Trophoblast cell (in vitro differentiated cells and primary cell): ENCODE measurements around the gene FOSL2.

ENCODE experiments used
- DNase-seq, 2 donors: peaks; one replicate each; pipeline ENCODE4 v3.0.0-alpha.2; 2016
- H2AFZ ChIP-seq: 2 replicates; pipeline ENCODE4 v1.6.1; 2013; ENCODE audit warnings: low read length, moderate library complexity, mild to moderate bottlenecking; ENCODE audit not compliant: insufficient read depth, poor library complexity
- H2AK5ac ChIP-seq: 2 replicates; pipeline ENCODE4 v1.6.1; 2013; ENCODE audit warnings: mild to moderate bottlenecking, low read length
- H2BK120ac ChIP-seq: 2 replicates; pipeline ENCODE4 v1.6.1; 2013; ENCODE audit warnings: low read length, mild to moderate bottlenecking, moderate library complexity; ENCODE audit not compliant: insufficient read depth, poor library complexity
- H2BK12ac ChIP-seq: 2 replicates; pipeline ENCODE4 v1.6.1; 2013; ENCODE audit warnings: mild to moderate bottlenecking, low read length, moderate library complexity
- H2BK5ac ChIP-seq: 2 replicates; pipeline ENCODE4 v1.6.1; 2013; ENCODE audit warnings: low read length, low read depth, moderate library complexity, mild to moderate bottlenecking; ENCODE audit not compliant: poor library complexity
- H3K14ac ChIP-seq: 2 replicates; pipeline ENCODE4 v1.6.1; 2013; ENCODE audit warnings: mild to moderate bottlenecking, low read length
- H3K18ac ChIP-seq: 2 replicates; pipeline ENCODE4 v1.6.1; 2013; ENCODE audit warnings: mild to moderate bottlenecking, low read length
- H3K23ac ChIP-seq: 2 replicates; pipeline ENCODE4 v1.6.1; 2013; ENCODE audit warnings: low read length
- H3K27ac ChIP-seq: 2 replicates; pipeline ENCODE4 v1.5.1; 2013; ENCODE audit warnings: low read depth, mild to moderate bottlenecking, inconsistent platforms, low read length, moderate library complexity
- H3K27me3 ChIP-seq: 2 replicates; pipeline ENCODE4 v1.6.1; 2013; ENCODE audit warnings: inconsistent platforms, mild to moderate bottlenecking, low read length, moderate library complexity; ENCODE audit not compliant: insufficient read depth
- H3K36me3 ChIP-seq, 2 experiments: 1 replicate in 1 of 2; 2 replicates in 1 of 2; pipeline ENCODE4 v1.6.1; 2013; ENCODE audit warnings: low read length in 2 of 2, mild to moderate bottlenecking in 2 of 2, moderate library complexity in 1 of 2; ENCODE audit not compliant: insufficient read depth in 2 of 2, control insufficient read depth in 1 of 2
- H3K4ac ChIP-seq: 2 replicates; pipeline ENCODE4 v1.6.1; 2013; ENCODE audit warnings: low read depth, mild to moderate bottlenecking, low read length, moderate library complexity
- H3K4me1 ChIP-seq, 2 experiments: 1 replicate in 1 of 2; 2 replicates in 1 of 2; pipeline ENCODE4 v1.6.1; 2013; ENCODE audit warnings: low read length in 2 of 2, mild to moderate bottlenecking in 2 of 2, moderate library complexity in 1 of 2; ENCODE audit not compliant: insufficient read depth in 2 of 2, control insufficient read depth in 1 of 2
- H3K4me2 ChIP-seq: 2 replicates; pipeline ENCODE4 v1.6.1; 2013; ENCODE audit warnings: inconsistent platforms, mild to moderate bottlenecking, low read length, moderate library complexity
- H3K4me3 ChIP-seq: 2 replicates; pipeline ENCODE4 v1.5.1; 2013; ENCODE audit warnings: mild to moderate bottlenecking, low read depth, low read length, inconsistent platforms
- H3K79me1 ChIP-seq: one replicate; pipeline ENCODE4 v1.6.1; 2013; ENCODE audit warnings: low read length
- H3K79me2 ChIP-seq: 2 replicates; pipeline ENCODE4 v1.6.1; 2013; ENCODE audit warnings: low read length, mild to moderate bottlenecking; ENCODE audit not compliant: control insufficient read depth, insufficient read depth, poor library complexity
- H3K9ac ChIP-seq: 2 replicates; pipeline ENCODE4 v1.6.1; 2013; ENCODE audit warnings: mild to moderate bottlenecking, low read length
- H3K9me3 ChIP-seq: 2 replicates; pipeline ENCODE4 v1.6.1; 2013; ENCODE audit warnings: low read depth, mild to moderate bottlenecking, control low read depth, inconsistent platforms, low read length; ENCODE audit not compliant: insufficient read depth
- H4K12ac ChIP-seq: 2 replicates; pipeline ENCODE4 v1.6.1; 2013; ENCODE audit warnings: low read depth, mild to moderate bottlenecking, low read length, moderate library complexity
- H4K8ac ChIP-seq: 2 replicates; pipeline ENCODE4 v1.6.1; 2013; ENCODE audit warnings: low read depth, mild to moderate bottlenecking, low read length, moderate library complexity
- H4K91ac ChIP-seq: one replicate; pipeline ENCODE4 v1.6.1; 2013; ENCODE audit warnings: low read depth, mild to moderate bottlenecking, low read length, moderate library complexity
- WGBS: extraction: QIAGEN DNeasy Blood & Tissue Kit; methylation state at CpG from one replicate; pipeline ENCODE4 v1.1.7; 2013; ENCODE audit warnings: missing lambda C conversion rate; ENCODE audit not compliant: insufficient read length, insufficient coverage; ENCODE audit errors: extremely low coverage; 5-methylcytosine and 5-hydroxymethylcytosine counted together

Gene FOSL2

DNA sequence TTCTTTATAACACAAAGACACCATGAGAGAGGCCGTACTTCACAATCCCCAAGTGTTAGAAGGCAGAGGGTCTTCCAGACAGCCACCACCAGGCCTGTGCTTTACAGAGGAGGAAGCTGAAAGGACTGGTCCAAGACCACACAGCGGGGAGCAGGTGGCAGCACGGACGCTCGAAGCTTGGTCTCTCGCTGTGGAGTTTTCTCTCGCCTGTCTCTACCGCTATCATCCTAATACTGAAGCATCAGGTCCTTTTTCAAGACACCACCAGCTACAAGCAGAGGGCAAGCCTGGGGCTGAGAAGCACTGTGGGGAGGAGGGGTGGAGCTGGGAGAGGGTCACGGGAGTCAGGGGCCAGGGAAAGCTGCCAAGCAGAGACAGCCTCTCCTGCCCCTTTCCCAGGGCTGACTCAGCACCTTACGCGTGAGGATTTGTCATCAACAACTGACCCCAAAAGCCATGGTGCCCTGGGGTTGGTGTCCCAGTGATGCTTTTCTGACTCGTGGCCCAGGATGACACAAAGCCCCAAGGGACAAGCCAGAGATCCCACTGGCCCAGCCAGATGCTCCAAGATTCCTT is 31.9 kb upstream of the FOSL2 start:
- H3K4me3 ChIP-seq, result no peak overlapping the region
- peak overlapping the region; percentile 47 for H2BK12ac ChIP-seq
- peak overlapping the region; percentile 18 for H2BK120ac ChIP-seq
- H3K79me2 ChIP-seq, result peaks cover 4% of the 10 kb centered on the region
- no CpG with 5 or more reads among the region's 12 CpGs for WGBS
- no peak overlapping the region for H3K27ac ChIP-seq
- peak overlapping the region; percentile 10 for H3K4ac ChIP-seq
- H4K8ac ChIP-seq, result peak overlapping the region; percentile 5
- no peaks in the 10 kb centered on the region for H3K27me3 ChIP-seq
- no peak overlapping the region for H3K4me2 ChIP-seq
- H3K36me3 ChIP-seq, result no peaks in the 10 kb centered on the region
- H3K79me1 ChIP-seq, result peaks cover 17% of the 10 kb centered on the region
- H3K9ac ChIP-seq, result no peak overlapping the region
- peaks cover 24 to 41% of the 10 kb centered on the region in 2 experiments for H3K4me1 ChIP-seq
- no peak overlapping the region for H2BK5ac ChIP-seq
- no peak overlapping the region for H4K12ac ChIP-seq
- H3K14ac ChIP-seq, result peak overlapping the region; percentile 14
- H2AFZ ChIP-seq, result no peak overlapping the region
- no peaks in the 10 kb centered on the region for H3K9me3 ChIP-seq
- H3K18ac ChIP-seq, result no peak overlapping the region
- peak; percentile 53 to 63 for DNase-seq
- H4K91ac ChIP-seq, result peak overlapping the region; percentile 47
- H2AK5ac ChIP-seq, result no peak overlapping the region
- H3K23ac ChIP-seq, result no peak overlapping the region

DNA sequence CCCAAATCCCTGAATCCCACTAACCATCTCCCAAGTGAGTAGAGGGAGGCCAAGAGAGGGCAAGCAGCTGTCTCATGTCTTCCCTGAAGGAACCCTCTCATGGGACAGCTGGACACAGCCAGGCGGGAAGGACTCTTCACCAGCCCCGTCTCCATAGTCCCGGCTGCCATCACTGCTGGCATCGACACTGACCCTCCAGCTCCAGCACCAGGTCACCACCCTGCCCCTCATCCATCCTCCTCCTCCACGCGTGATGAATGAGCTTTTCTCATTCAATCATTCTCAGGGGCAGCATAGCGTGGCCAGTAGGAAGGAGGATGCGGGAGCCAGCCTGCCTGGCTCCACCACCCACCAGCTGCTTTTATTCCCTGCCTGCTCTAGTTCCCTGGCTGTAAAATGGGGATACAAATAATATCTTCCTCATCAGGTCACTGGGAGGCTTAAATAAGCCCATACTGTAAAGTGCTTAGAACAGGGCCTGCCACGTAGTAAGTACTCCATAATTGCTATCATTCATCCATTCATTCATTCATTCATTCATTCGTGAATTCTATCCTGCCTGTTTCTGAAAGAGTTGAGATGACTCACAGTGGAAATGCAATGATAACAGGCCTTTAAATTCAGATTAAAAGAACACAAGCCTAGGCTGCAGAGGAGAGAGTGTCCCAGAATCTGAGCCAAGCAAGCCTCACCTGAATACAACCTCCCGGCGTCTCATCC is 30.5 kb upstream of the FOSL2 start:
- H3K4me3 ChIP-seq, result no peak overlapping the region
- DNase-seq, result no peak
- H2BK5ac ChIP-seq, result no peak overlapping the region
- no peak overlapping the region for H3K4me2 ChIP-seq
- no CpG with 5 or more reads among the region's 12 CpGs for WGBS
- no peak overlapping the region for H4K12ac ChIP-seq
- peak overlapping the region; percentile 36 for H2AK5ac ChIP-seq
- no peak overlapping the region for H3K4ac ChIP-seq
- H3K79me2 ChIP-seq, result peaks cover 2% of the 10 kb centered on the region
- no peaks in the 10 kb centered on the region for H3K27me3 ChIP-seq
- H2AFZ ChIP-seq, result no peak overlapping the region
- H3K4me1 ChIP-seq, result peaks cover 32 to 48% of the 10 kb centered on the region in 2 experiments
- H3K27ac ChIP-seq, result peak overlapping the region; percentile 22
- H3K79me1 ChIP-seq, result peaks cover 17% of the 10 kb centered on the region
- H3K36me3 ChIP-seq, result no peaks in the 10 kb centered on the region
- H3K9me3 ChIP-seq, result no peaks in the 10 kb centered on the region
- H2BK120ac ChIP-seq, result peak overlapping the region; percentile 3
- H3K9ac ChIP-seq, result no peak overlapping the region
- no peak overlapping the region for H4K8ac ChIP-seq
- peak overlapping the region; percentile 33 for H4K91ac ChIP-seq
- peak overlapping the region; percentile 2 for H3K18ac ChIP-seq
- no peak overlapping the region for H3K23ac ChIP-seq
- H3K14ac ChIP-seq, result peak overlapping the region; percentile 0
- peak overlapping the region; percentile 37 for H2BK12ac ChIP-seq

DNA sequence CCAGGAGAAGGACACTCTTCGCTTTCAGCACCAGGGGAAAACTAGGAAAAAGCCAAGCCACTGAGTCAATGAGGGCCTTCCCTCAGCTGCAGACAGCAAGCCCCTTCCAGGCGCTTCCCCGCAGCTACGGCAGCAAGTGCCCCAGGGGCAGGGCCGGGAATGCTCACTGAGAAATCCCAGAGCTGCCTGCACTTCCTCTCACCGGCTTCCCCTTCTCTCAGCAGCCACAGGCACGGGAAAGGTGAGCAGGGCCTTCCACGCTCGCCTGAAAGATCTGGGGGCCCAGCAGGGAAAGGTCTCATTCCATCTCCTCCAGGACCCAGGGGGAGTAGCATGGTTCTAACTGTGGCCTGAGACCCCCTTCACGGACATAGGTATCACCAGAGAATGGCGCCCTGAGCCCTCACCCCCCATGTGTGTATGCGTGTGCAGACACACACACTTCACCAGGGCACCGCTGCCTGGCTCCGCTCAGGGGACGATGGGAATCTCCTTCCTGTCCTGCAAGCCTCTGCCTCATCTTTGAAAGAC is 29.6 kb upstream of the FOSL2 start:
- DNase-seq, result peak; percentile 81 to 88
- Histone ChIP-seq H3K36me3 (no peaks in the 10 kb centered on the region), H2BK5ac (peak overlapping the region; percentile 31), H3K4me2 (no peak overlapping the region), H3K79me1 (peaks cover 17% of the 10 kb centered on the region), H2BK12ac (peak overlapping the region; percentile 66), H3K18ac (peak overlapping the region; percentile 20), H2BK120ac (peak overlapping the region; percentile 23), H3K14ac (peak overlapping the region; percentile 26), H3K27ac (peak overlapping the region; percentile 52), H4K91ac (peak overlapping the region; percentile 40), H3K23ac (no peak overlapping the region), H3K9me3 (no peaks in the 10 kb centered on the region), H4K12ac (no peak overlapping the region), H3K9ac (no peak overlapping the region), H3K4me3 (no peak overlapping the region), H3K79me2 (peaks cover 2% of the 10 kb centered on the region), H3K27me3 (no peaks in the 10 kb centered on the region), H2AK5ac (no peak overlapping the region), H3K4me1 (peaks cover 32 to 50% of the 10 kb centered on the region in 2 experiments), H2AFZ (no peak overlapping the region), H3K4ac (peak overlapping the region; percentile 28), H4K8ac (no peak overlapping the region)
- no CpG with 5 or more reads among the region's 15 CpGs for WGBS

DNA sequence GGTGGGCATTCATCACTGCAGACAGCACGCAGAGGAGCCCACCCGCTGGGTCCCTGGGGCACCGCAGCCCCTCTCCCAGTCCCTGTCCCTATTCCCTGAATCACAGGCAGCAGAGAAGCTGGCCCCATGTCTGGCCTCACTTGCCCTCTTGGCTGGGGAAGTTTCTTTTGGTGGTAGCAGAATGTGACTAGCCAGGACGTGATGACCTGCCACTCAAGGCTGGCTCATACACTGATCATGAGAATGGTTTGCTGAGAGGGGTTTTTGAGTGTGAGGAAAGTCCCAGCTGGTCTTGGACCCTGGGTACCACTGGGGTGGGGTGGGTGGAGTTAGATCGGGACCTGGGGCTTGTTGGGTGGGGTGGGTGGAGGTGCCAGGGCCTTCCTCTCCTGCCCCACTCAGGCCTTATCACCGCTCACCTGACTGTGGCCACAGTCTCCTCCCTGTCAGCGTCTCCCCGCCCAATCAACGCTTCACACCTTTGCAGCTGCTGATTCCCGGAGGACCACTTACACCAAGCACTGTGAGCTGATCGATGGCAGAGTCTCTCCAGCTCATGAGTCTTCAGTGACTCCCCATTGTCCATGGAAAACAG is 28.9 kb upstream of the FOSL2 start:
- Histone ChIP-seq H3K27ac (no peak overlapping the region), H3K79me1 (peaks cover 17% of the 10 kb centered on the region), H3K79me2 (peaks cover 2% of the 10 kb centered on the region), H2AFZ (no peak overlapping the region), H3K9ac (no peak overlapping the region), H4K91ac (peak overlapping the region; percentile 40), H4K12ac (no peak overlapping the region), H3K18ac (no peak overlapping the region), H2BK120ac (peak overlapping the region; percentile 34), H3K4me3 (no peak overlapping the region), H3K4me1 (peaks cover 32 to 50% of the 10 kb centered on the region in 2 experiments), H4K8ac (peak overlapping the region; percentile 9), H3K36me3 (no peaks in the 10 kb centered on the region), H2BK5ac (no peak overlapping the region), H3K4ac (peak overlapping the region; percentile 17), H3K14ac (peak overlapping the region; percentile 45), H3K27me3 (no peaks in the 10 kb centered on the region), H2BK12ac (peak overlapping the region; percentile 72), H2AK5ac (peak overlapping the region; percentile 33), H3K23ac (no peak overlapping the region), H3K9me3 (no peaks in the 10 kb centered on the region), H3K4me2 (no peak overlapping the region)
- WGBS, result no CpG with 5 or more reads among the region's 11 CpGs
- no peak for DNase-seq
